Endothelial cell (in vitro differentiated cells): Measurements from ENCODE around the gene SCN1B. TPM values are rescaled to one million over a fixed set of nuclear protein-coding genes. Genes with fewer than 3 reads are reported as not detected.
"Not testable (repeated sequence)": the region's sequence is repeated elsewhere in the genome, so short reads cannot be mapped to it uniquely, and the experiment has no call there.

ENCODE experiments used
- DNase-seq: peaks from one replicate; pipeline ENCODE4 v3.0.0; 2021; ENCODE audit warnings: low spot score
- H3K27ac Mint-ChIP-seq: one replicate; pipeline ENCODE4 v1.8.0; 2021; ENCODE audit warnings: mixed read lengths, inconsistent platforms; ENCODE audit not compliant: unreplicated experiment
- H3K27me3 Mint-ChIP-seq: one replicate; pipeline ENCODE4 v1.8.0; 2021; ENCODE audit warnings: mild to moderate bottlenecking, moderate library complexity, mixed read lengths, inconsistent platforms; ENCODE audit not compliant: unreplicated experiment
- H3K36me3 Mint-ChIP-seq: one replicate; pipeline ENCODE4 v1.8.0; 2021; ENCODE audit warnings: mild to moderate bottlenecking, low read depth, mixed read lengths, inconsistent platforms; ENCODE audit not compliant: unreplicated experiment
- H3K4me1 Mint-ChIP-seq: one replicate; pipeline ENCODE4 v1.8.0; 2021; ENCODE audit warnings: mild to moderate bottlenecking, mixed read lengths, inconsistent platforms; ENCODE audit not compliant: unreplicated experiment
- H3K4me3 Mint-ChIP-seq: one replicate; pipeline ENCODE4 v1.8.0; 2021; ENCODE audit warnings: mild to moderate bottlenecking, mixed read lengths, inconsistent platforms; ENCODE audit not compliant: unreplicated experiment
- H3K9me3 Mint-ChIP-seq: one replicate; pipeline ENCODE4 v1.8.0; 2021; ENCODE audit warnings: mixed read lengths, inconsistent platforms; ENCODE audit not compliant: unreplicated experiment
- total RNA-seq: library from RNA; stranded (reverse); fragmentation: NEBNext Ultra II Directional; extraction: Animal tissue kit (Norgen Biotek cat#: 25700); gene quantifications from one replicate; pipeline ENCODE4 v1.2.1, GENCODE V29; 2021; ENCODE audit not compliant: unreplicated experiment
- TF ChIP-seq, protein P1 (sequence below): fragments of 200-600 bp; sonication (generic); IDR thresholded peaks from one replicate; pipeline ENCODE4 v1.5.0; 2021; ENCODE audit warnings: antibody characterized with exemption; ENCODE audit not compliant: unreplicated experiment

Gene SCN1B
- total RNA-seq, 1 donor from 2014 or later, result 0.62 TPM

DNA sequence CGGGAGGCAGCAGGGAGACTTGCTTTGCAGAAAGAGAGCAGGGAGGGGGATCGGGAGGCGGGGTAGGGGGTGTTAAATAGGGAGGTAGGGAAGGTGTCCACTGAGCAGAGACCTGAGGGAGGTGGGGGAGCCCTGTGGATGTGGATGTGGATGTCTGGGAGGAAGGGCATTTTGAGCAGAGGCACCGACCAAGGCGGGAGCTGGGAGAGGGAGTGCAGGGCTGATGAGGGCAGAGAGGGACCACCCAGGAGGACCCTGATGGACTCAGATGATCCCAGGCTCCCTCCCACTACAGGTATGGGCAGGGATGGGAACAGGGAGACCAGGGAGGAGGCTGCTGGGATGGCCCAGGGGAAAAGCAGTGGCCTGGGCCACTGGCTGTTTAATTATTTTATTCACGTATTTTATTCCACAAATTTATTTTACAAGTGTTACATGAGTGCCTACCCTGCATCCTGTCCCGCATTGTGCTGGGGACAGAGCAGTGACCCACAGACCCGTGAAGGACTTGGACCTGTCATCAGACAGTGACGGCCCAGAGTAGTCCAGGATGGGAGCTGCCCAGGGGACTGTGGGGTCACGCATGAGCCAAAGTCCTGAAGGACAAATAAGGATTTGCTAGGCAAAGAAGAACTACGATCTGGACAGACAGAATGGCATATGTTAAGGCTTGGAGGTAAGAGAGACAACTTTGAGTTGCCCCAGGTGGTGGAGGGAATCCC lies 24.9 kb upstream of the SCN1B start:
- Mint-ChIP-seq H3K9me3 (no peaks in the 10 kb centered on the region), H3K27ac (no peak overlapping the region), H3K4me1 (peaks cover 37% of the 10 kb centered on the region), H3K4me3 (no peak overlapping the region), H3K27me3 (peaks cover 20% of the 10 kb centered on the region), H3K36me3 (peaks cover 31% of the 10 kb centered on the region)
- TF ChIP-seq, protein P1, sequence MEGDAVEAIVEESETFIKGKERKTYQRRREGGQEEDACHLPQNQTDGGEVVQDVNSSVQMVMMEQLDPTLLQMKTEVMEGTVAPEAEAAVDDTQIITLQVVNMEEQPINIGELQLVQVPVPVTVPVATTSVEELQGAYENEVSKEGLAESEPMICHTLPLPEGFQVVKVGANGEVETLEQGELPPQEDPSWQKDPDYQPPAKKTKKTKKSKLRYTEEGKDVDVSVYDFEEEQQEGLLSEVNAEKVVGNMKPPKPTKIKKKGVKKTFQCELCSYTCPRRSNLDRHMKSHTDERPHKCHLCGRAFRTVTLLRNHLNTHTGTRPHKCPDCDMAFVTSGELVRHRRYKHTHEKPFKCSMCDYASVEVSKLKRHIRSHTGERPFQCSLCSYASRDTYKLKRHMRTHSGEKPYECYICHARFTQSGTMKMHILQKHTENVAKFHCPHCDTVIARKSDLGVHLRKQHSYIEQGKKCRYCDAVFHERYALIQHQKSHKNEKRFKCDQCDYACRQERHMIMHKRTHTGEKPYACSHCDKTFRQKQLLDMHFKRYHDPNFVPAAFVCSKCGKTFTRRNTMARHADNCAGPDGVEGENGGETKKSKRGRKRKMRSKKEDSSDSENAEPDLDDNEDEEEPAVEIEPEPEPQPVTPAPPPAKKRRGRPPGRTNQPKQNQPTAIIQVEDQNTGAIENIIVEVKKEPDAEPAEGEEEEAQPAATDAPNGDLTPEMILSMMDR, result no peak
- no peak for DNase-seq

GRCh38 chr19:35006007-35006341 lies 24.3 kb upstream of the SCN1B start:
- H3K4me3 Mint-ChIP-seq, H3K9me3 Mint-ChIP-seq, H3K27ac Mint-ChIP-seq, DNase-seq: not testable (repeated sequence)
- H3K4me1 Mint-ChIP-seq, result peaks cover 37% of the 10 kb centered on the region
- peaks cover 34% of the 10 kb centered on the region for H3K36me3 Mint-ChIP-seq
- peaks cover 19% of the 10 kb centered on the region for H3K27me3 Mint-ChIP-seq

DNA sequence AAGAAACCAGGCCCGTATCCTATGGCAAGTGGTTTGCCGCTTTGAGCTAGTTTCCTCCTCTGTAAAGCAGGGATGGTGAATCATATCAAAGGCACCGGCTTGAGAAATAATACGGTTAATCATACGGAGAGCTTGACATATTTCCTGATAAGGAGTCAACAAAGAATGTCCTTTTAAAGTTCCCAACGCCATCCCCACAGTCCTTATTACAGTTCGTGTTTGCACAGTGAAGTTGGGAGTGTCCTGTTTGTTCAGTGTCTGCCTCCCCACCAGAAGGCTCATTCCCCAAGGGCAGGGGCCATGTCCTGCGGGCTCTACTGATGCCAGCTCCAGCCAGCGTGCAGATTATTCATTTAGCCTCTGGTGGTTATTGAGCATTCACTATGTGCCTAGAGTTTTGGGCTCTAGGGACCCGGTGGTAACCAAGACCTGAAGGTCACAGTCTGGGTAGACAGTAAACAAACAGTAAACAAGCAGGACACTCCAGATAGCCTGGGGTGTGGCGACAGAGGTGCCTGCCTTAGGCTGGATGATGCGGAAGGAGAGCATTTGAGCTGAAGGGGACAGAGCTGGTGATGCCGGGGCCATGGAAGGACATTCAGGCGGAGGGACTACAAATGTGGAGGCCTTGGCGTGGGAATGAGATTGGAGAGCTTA lies 23.8 kb upstream of the SCN1B start:
- H3K27ac Mint-ChIP-seq, result no peak overlapping the region
- peaks cover 14% of the 10 kb centered on the region for H3K27me3 Mint-ChIP-seq
- no peak for DNase-seq
- H3K9me3 Mint-ChIP-seq, result no peaks in the 10 kb centered on the region
- peaks cover 32% of the 10 kb centered on the region for H3K36me3 Mint-ChIP-seq
- peak overlapping the region; percentile 45 for H3K4me3 Mint-ChIP-seq
- TF ChIP-seq, protein P1, result no peak
- H3K4me1 Mint-ChIP-seq, result peaks cover 32% of the 10 kb centered on the region

GRCh38 chr19:35006999-35007365 lies 23.3 kb upstream of the SCN1B start:
- no peak for DNase-seq
- peak overlapping the region; percentile 45 for H3K4me3 Mint-ChIP-seq
- peaks cover 9% of the 10 kb centered on the region for H3K27me3 Mint-ChIP-seq
- H3K27ac Mint-ChIP-seq, result no peak overlapping the region
- no peaks in the 10 kb centered on the region for H3K9me3 Mint-ChIP-seq
- TF ChIP-seq, protein P1, result no peak
- peaks cover 29% of the 10 kb centered on the region for H3K36me3 Mint-ChIP-seq
- peaks cover 29% of the 10 kb centered on the region for H3K4me1 Mint-ChIP-seq

DNA sequence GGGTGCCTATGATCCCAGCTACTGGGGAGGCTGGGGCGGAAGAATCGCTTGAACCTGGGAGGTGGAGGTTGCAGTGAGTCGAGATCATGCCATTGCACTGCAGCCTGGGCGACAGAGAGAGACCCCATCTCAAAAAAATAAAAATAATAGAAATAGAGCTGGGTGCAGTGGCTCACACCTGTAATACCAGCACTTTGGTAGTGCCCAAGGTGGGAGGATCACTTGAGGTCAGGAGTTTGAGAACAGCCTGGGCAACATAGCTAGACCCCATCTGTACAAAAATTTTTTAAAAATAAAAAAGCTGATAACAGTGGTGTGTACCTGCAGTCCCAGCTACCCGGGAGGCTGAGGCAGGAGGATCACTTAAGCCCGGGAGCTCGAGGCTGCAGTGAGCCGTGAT lies 22.8 kb upstream of the SCN1B start:
- H3K9me3 Mint-ChIP-seq, H3K4me3 Mint-ChIP-seq, DNase-seq, H3K27ac Mint-ChIP-seq, H3K27me3 Mint-ChIP-seq: not testable (repeated sequence)
- Mint-ChIP-seq H3K4me1 (peaks cover 29% of the 10 kb centered on the region), H3K36me3 (peaks cover 31% of the 10 kb centered on the region)

DNA sequence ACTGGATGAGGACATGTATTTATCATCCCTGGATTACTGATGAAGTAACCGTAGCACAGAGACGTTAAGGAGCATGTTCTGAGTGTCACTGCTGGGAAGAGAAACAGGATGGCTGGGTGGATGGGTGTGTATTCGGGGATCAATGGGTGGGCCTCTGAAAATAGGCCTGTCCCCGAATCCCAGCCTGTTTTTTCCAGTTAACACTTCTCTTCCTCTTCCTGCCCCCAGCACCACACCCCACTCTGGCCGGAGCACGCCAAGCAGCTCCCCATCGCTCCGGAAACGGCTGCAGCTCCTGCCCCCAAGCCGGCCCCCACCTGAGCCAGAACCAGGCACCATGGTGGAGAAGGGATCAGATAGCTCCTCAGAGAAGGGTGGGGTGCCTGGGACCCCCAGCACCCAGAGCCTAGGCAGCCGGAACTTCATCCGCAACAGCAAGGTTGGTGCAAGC lies 21.4 kb upstream of the SCN1B start:
- H3K4me1 Mint-ChIP-seq, result peaks cover 19% of the 10 kb centered on the region
- DNase-seq, result no peak
- peaks cover 8% of the 10 kb centered on the region for H3K27me3 Mint-ChIP-seq
- H3K36me3 Mint-ChIP-seq, result peaks cover 41% of the 10 kb centered on the region
- no peak overlapping the region for H3K27ac Mint-ChIP-seq
- TF ChIP-seq, protein P1, result no peak
- H3K9me3 Mint-ChIP-seq, result no peaks in the 10 kb centered on the region
- peak overlapping the region; percentile 60 for H3K4me3 Mint-ChIP-seq
